ENCODE results near the gene HDAC10. TPM values are rescaled to one million over a fixed set of nuclear protein-coding genes. Genes with fewer than 3 reads are reported as not detected.

Gene HDAC10
- 16.1 and 19.6 TPM in 2 replicates for total RNA-seq

GRCh38 chr22:50250555-50251476 is at the start of gene HDAC10:
Gene HDAC10, minus strand, starts transcription at chr22:50251265. Its CDS starts 233 bp downstream, at chr22:50251032.

GRCh38 chr22:50269970-50270665 is 19.1 kb upstream of the HDAC10 start, which contains the start of gene MAPK11:
Gene MAPK11, minus strand, starts transcription at chr22:50270380. Its CDS starts 88 bp downstream, at chr22:50270292.

GRCh38 chr22:50261615-50262459 is 10.8 kb upstream of the HDAC10 start, which contains the start of gene MAPK12:
Gene MAPK12, minus strand, starts transcription at chr22:50261683. Its CDS starts 174 bp downstream, at chr22:50261509.

GRCh38 chr22:50244420-50245213 is 6.4 kb downstream of the HDAC10 start, which contains the start of gene TUBGCP6:
Gene TUBGCP6, minus strand, starts transcription at chr22:50245023. Its CDS starts 564 bp downstream, at chr22:50244459.

GRCh38 chr22:50200461-50201190 is 50.4 kb downstream of the HDAC10 start, which contains the start of gene SELENOO:
Gene SELENOO, plus strand, starts transcription at chr22:50201011. Its CDS starts 26 bp downstream, at chr22:50201037.

Other genes with a start within 250 kb of the HDAC10 start
- under 0.01 TPM in 1 of 2 replicates, not detected in the other for gene IL17REL, start 238.5 kb downstream of the HDAC10 start, total RNA-seq
- not detected in 2 replicates for gene TTLL8, start 193.0 kb downstream of the HDAC10 start, total RNA-seq
- gene MLC1, start 165.8 kb downstream of the HDAC10 start, total RNA-seq: 0.65 and 3.1 TPM in 2 replicates
- 8.6 and 14.8 TPM in 2 replicates for gene MOV10L1, start 161.3 kb downstream of the HDAC10 start, total RNA-seq
- gene PANX2, start 80.5 kb downstream of the HDAC10 start, total RNA-seq: 0.85 and 1.0 TPM in 2 replicates
- 16.6 and 19.5 TPM in 2 replicates for gene TRABD, start 65.4 kb downstream of the HDAC10 start, total RNA-seq
- 19.9 and 21.4 TPM in 2 replicates for gene SELENOO, start 50.3 kb downstream of the HDAC10 start, total RNA-seq
- 19.5 and 31.0 TPM in 2 replicates for gene TUBGCP6, start 6.2 kb downstream of the HDAC10 start, total RNA-seq
- gene MAPK12, start 10.4 kb upstream of the HDAC10 start, total RNA-seq: 30.3 and 31.2 TPM in 2 replicates
- gene MAPK11, start 19.1 kb upstream of the HDAC10 start, total RNA-seq: 4.8 and 5.1 TPM in 2 replicates
- 130 and 166 TPM in 2 replicates for gene PLXNB2, start 56.4 kb upstream of the HDAC10 start, total RNA-seq
- 1.6 and 2.1 TPM in 2 replicates for gene DENND6B, start 75.7 kb upstream of the HDAC10 start, total RNA-seq
- 64.1 and 64.8 TPM in 2 replicates for gene PPP6R2, start 92.1 kb upstream of the HDAC10 start, total RNA-seq
- 54.6 and 79.1 TPM in 2 replicates for gene SBF1, start 223.8 kb upstream of the HDAC10 start, total RNA-seq
- gene ADM2, start 230.3 kb upstream of the HDAC10 start, total RNA-seq: 1.4 and 2.4 TPM in 2 replicates
- gene MIOX, start 235.6 kb upstream of the HDAC10 start, total RNA-seq: not detected in 2 replicates